ENCODE results near the gene ASIC2. TPM values are rescaled to one million over a fixed set of nuclear protein-coding genes. Genes with fewer than 3 reads are reported as not detected.

The ASIC2 gene
- total RNA-seq, 5 donors from 2014 or later (not counting 1 experiment from before 2014, with no cell fraction given) = not detected

GRCh38 chr17:33229028-33229427 lies 64.1 kb downstream of the ASIC2 start:
- POLR2A ChIA-PET = no interaction called here
- Histone ChIP-seq H3K4me1 (ENCODE audit: control insufficient read depth in 1 of 2, extremely low read depth in 1 of 2, insufficient read depth in 2 of 2, low read length in 2 of 2) (peaks cover 0 to 5% of the 10 kb centered on the region in 2 experiments), H3K27me3 (replicated peaks in 1 of 2; ENCODE audit: control insufficient read depth in 2 of 2, extremely low read depth in 1 of 2, insufficient read depth in 2 of 2, low read length in 1 of 2) (peaks cover 0 to 10% of the 10 kb centered on the region in 2 experiments), H3K9me3 (no peaks in the 10 kb centered on the region), H3K27ac (ENCODE audit: low read length) (no peak overlapping the region), H3K4me3 (ENCODE audit: control insufficient read depth in 1 of 2, extremely low read depth in 1 of 2, low read length in 1 of 2) (no peak overlapping the region), H3K36me3 (ENCODE audit: control insufficient read depth in 2 of 2, extremely low read depth in 1 of 2, insufficient read depth in 1 of 2, low read length in 1 of 2) (no peaks in the 10 kb centered on the region)
- CTCF ChIA-PET = no interaction called here
- Mint-ChIP-seq H3K4me3 (no peak overlapping the region), H3K4me1 (peaks cover 0 to 9% (median 0%) of the 10 kb centered on the region in 3 donors), H3K27me3 (peaks cover 2 to 23% of the 10 kb centered on the region in 2 donors), H3K36me3 (no peaks in the 10 kb centered on the region), H3K27ac (no peak overlapping the region), H3K9me3 (no peaks in the 10 kb centered on the region)
- WGBS (ENCODE audit: insufficient coverage) = 10% methylated on average over 1 of the region's 5 CpGs
- DNase-seq (no peak), ATAC-seq (replicated peaks in 1 of 4) (no peak)

- no peak for ATAC-seq (replicated peaks in 1 of 4)
- DNase-seq = no peak
- no peaks in the 10 kb centered on the region for H3K36me3 Mint-ChIP-seq
- H3K4me1 ChIP-seq (ENCODE audit: control insufficient read depth in 1 of 2, extremely low read depth in 1 of 2, insufficient read depth in 2 of 2, low read length in 2 of 2) = peaks cover 0 to 5% of the 10 kb centered on the region in 2 experiments
- no peak overlapping the region for H3K27ac Mint-ChIP-seq
- peaks cover 2 to 23% of the 10 kb centered on the region in 2 donors for H3K27me3 Mint-ChIP-seq
- no peak overlapping the region for H3K27ac ChIP-seq (ENCODE audit: low read length)
- peaks cover 0 to 10% of the 10 kb centered on the region in 2 experiments for H3K27me3 ChIP-seq (replicated peaks in 1 of 2; ENCODE audit: control insufficient read depth in 2 of 2, extremely low read depth in 1 of 2, insufficient read depth in 2 of 2, low read length in 1 of 2)
- CTCF ChIA-PET = no interaction called here
- WGBS (ENCODE audit: insufficient coverage) = 97% methylated on average over 3 of the region's 5 CpGs
- peaks cover 0 to 5% (median 0%) of the 10 kb centered on the region in 3 donors for H3K4me1 Mint-ChIP-seq
- POLR2A ChIA-PET = no interaction called here
- H3K4me3 Mint-ChIP-seq = no peak overlapping the region
- H3K4me3 ChIP-seq (ENCODE audit: control insufficient read depth in 1 of 2, extremely low read depth in 1 of 2, low read length in 1 of 2) = no peak overlapping the region
- no peaks in the 10 kb centered on the region for H3K9me3 ChIP-seq
- H3K9me3 Mint-ChIP-seq = no peaks in the 10 kb centered on the region
- H3K36me3 ChIP-seq (ENCODE audit: control insufficient read depth in 2 of 2, extremely low read depth in 1 of 2, insufficient read depth in 1 of 2, low read length in 1 of 2) = no peaks in the 10 kb centered on the region
Measured at GRCh38 chr17:33228548-33228947, 64.5 kb downstream of the ASIC2 start.

- Histone ChIP-seq H3K4me1 (ENCODE audit: control insufficient read depth in 1 of 2, extremely low read depth in 1 of 2, insufficient read depth in 2 of 2, low read length in 2 of 2) (peaks cover 0 to 2% of the 10 kb centered on the region in 2 experiments), H3K4me3 (ENCODE audit: control insufficient read depth in 1 of 2, extremely low read depth in 1 of 2, low read length in 1 of 2) (no peak overlapping the region), H3K27ac (ENCODE audit: low read length) (no peak overlapping the region), H3K36me3 (ENCODE audit: control insufficient read depth in 2 of 2, extremely low read depth in 1 of 2, insufficient read depth in 1 of 2, low read length in 1 of 2) (no peaks in the 10 kb centered on the region), H3K27me3 (replicated peaks in 1 of 2; ENCODE audit: control insufficient read depth in 2 of 2, extremely low read depth in 1 of 2, insufficient read depth in 2 of 2, low read length in 1 of 2) (peaks cover 0 to 10% of the 10 kb centered on the region in 2 experiments), H3K9me3 (no peaks in the 10 kb centered on the region)
- Mint-ChIP-seq H3K4me3 (no peak overlapping the region), H3K27ac (no peak overlapping the region), H3K9me3 (no peaks in the 10 kb centered on the region), H3K27me3 (peaks cover 2 to 23% of the 10 kb centered on the region in 2 donors), H3K36me3 (no peaks in the 10 kb centered on the region), H3K4me1 (no peaks in the 10 kb centered on the region)
- CTCF ChIA-PET = no interaction called here
- POLR2A ChIA-PET = no interaction called here
- no peak for DNase-seq
- ATAC-seq (replicated peaks in 1 of 4) = no peak
- 75% methylated on average over 3 of the region's 3 CpGs for WGBS (ENCODE audit: insufficient coverage)
Measured at GRCh38 chr17:33227911-33228310, 65.2 kb downstream of the ASIC2 start.

GRCh38 chr17:33225994-33226393 lies 67.1 kb downstream of the ASIC2 start:
- Histone ChIP-seq H3K9me3 (no peaks in the 10 kb centered on the region), H3K4me1 (ENCODE audit: control insufficient read depth in 1 of 2, extremely low read depth in 1 of 2, insufficient read depth in 2 of 2, low read length in 2 of 2) (no peaks in the 10 kb centered on the region), H3K36me3 (ENCODE audit: control insufficient read depth in 2 of 2, extremely low read depth in 1 of 2, insufficient read depth in 1 of 2, low read length in 1 of 2) (no peaks in the 10 kb centered on the region), H3K27ac (ENCODE audit: low read length) (no peak overlapping the region), H3K4me3 (ENCODE audit: control insufficient read depth in 1 of 2, extremely low read depth in 1 of 2, low read length in 1 of 2) (no peak overlapping the region), H3K27me3 (replicated peaks in 1 of 2; ENCODE audit: control insufficient read depth in 2 of 2, extremely low read depth in 1 of 2, insufficient read depth in 2 of 2, low read length in 1 of 2) (peaks cover 0 to 8% of the 10 kb centered on the region in 2 experiments)
- H3K4me1 Mint-ChIP-seq = no peaks in the 10 kb centered on the region
- H3K27me3 Mint-ChIP-seq = peaks cover 2 to 23% of the 10 kb centered on the region in 2 donors
- ChIA-PET POLR2A (no interaction called here), CTCF (no interaction called here)
- ATAC-seq (replicated peaks in 1 of 4) (no peak), DNase-seq (no peak)
- no peak overlapping the region for H3K4me3 Mint-ChIP-seq
- no peak overlapping the region for H3K27ac Mint-ChIP-seq
- no peaks in the 10 kb centered on the region for H3K9me3 Mint-ChIP-seq
- H3K36me3 Mint-ChIP-seq = no peaks in the 10 kb centered on the region

GRCh38 chr17:33225509-33225908 lies 67.6 kb downstream of the ASIC2 start:
- H3K4me3 Mint-ChIP-seq = no peak overlapping the region
- H3K27ac ChIP-seq (ENCODE audit: low read length) = no peak overlapping the region
- CTCF ChIA-PET = no interaction called here
- no peaks in the 10 kb centered on the region for H3K9me3 ChIP-seq
- H3K4me1 ChIP-seq (ENCODE audit: control insufficient read depth in 1 of 2, extremely low read depth in 1 of 2, insufficient read depth in 2 of 2, low read length in 2 of 2) = no peaks in the 10 kb centered on the region
- WGBS (ENCODE audit: insufficient coverage) = no CpG with 5 or more reads among the region's 1 CpG
- H3K4me3 ChIP-seq (ENCODE audit: control insufficient read depth in 1 of 2, extremely low read depth in 1 of 2, low read length in 1 of 2) = no peak overlapping the region
- no peaks in the 10 kb centered on the region for H3K36me3 ChIP-seq (ENCODE audit: control insufficient read depth in 2 of 2, extremely low read depth in 1 of 2, insufficient read depth in 1 of 2, low read length in 1 of 2)
- DNase-seq (no peak), ATAC-seq (replicated peaks in 1 of 4) (no peak)
- POLR2A ChIA-PET = no interaction called here
- peaks cover 2 to 23% of the 10 kb centered on the region in 2 donors for H3K27me3 Mint-ChIP-seq
- H3K36me3 Mint-ChIP-seq = no peaks in the 10 kb centered on the region
- no peaks in the 10 kb centered on the region for H3K4me1 Mint-ChIP-seq
- no peaks in the 10 kb centered on the region for H3K9me3 Mint-ChIP-seq
- peaks cover 0 to 8% of the 10 kb centered on the region in 2 experiments for H3K27me3 ChIP-seq (replicated peaks in 1 of 2; ENCODE audit: control insufficient read depth in 2 of 2, extremely low read depth in 1 of 2, insufficient read depth in 2 of 2, low read length in 1 of 2)
- H3K27ac Mint-ChIP-seq = no peak overlapping the region

- no peaks in the 10 kb centered on the region for H3K4me1 ChIP-seq (ENCODE audit: control insufficient read depth in 1 of 2, extremely low read depth in 1 of 2, insufficient read depth in 2 of 2, low read length in 2 of 2)
- CTCF ChIA-PET = no interaction called here
Measured at GRCh38 chr17:33220036-33220435, 73.1 kb downstream of the ASIC2 start.

More at GRCh38 chr17:33220036-33220435, 73.1 kb downstream of the ASIC2 start:
- no peak for ATAC-seq (replicated peaks in 1 of 4)
- no peak for DNase-seq
- no peak overlapping the region for H3K27ac Mint-ChIP-seq
- Histone ChIP-seq H3K4me3 (ENCODE audit: control insufficient read depth in 1 of 2, extremely low read depth in 1 of 2, low read length in 1 of 2) (no peak overlapping the region), H3K36me3 (ENCODE audit: control insufficient read depth in 2 of 2, extremely low read depth in 1 of 2, insufficient read depth in 1 of 2, low read length in 1 of 2) (no peaks in the 10 kb centered on the region), H3K27ac (ENCODE audit: low read length) (no peak overlapping the region), H3K27me3 (replicated peaks in 1 of 2; ENCODE audit: control insufficient read depth in 2 of 2, extremely low read depth in 1 of 2, insufficient read depth in 2 of 2, low read length in 1 of 2) (peaks cover 0 to 11% of the 10 kb centered on the region in 2 experiments), H3K9me3 (no peaks in the 10 kb centered on the region)
- H3K36me3 Mint-ChIP-seq = no peaks in the 10 kb centered on the region
- H3K9me3 Mint-ChIP-seq = no peaks in the 10 kb centered on the region
- H3K4me1 Mint-ChIP-seq = no peaks in the 10 kb centered on the region
- no peak overlapping the region for H3K4me3 Mint-ChIP-seq
- peaks cover 7 to 18% of the 10 kb centered on the region in 2 donors for H3K27me3 Mint-ChIP-seq
- 80% methylated on average over 1 of the region's 3 CpGs for WGBS (ENCODE audit: insufficient coverage)
- POLR2A ChIA-PET = no interaction called here

Data from T-cell (primary cell).